Activated T-cell treated with anti-CD3 and anti-CD28 coated beads, Interleukin-2, amount 50 U/mL, for 72 hours (primary cell): ENCODE results near the gene MAEL. TPM values are rescaled to one million over a fixed set of nuclear protein-coding genes. Genes with fewer than 3 reads are reported as not detected.

Source experiments
- ATAC-seq, 2 donors: fragments of 150-1000 bp; cut with Tn5 transposase; replicated peaks in 1 of 2; 2 replicates each; pipeline ENCODE4 v1.10.0; 2021; ENCODE audit warnings: moderate library complexity in 2 of 2, mild to moderate bottlenecking in 1 of 2
- DNase-seq, 2 donors: peaks; one replicate each; pipeline ENCODE4 v3.0.0; 2021 to 2022; ENCODE audit warnings: mixed read lengths in 1 of 2
- H3K27ac Mint-ChIP-seq: one replicate; pipeline ENCODE4 v1.8.0; 2022; ENCODE audit warnings: mild to moderate bottlenecking, moderate library complexity, mixed read lengths
- H3K27me3 Mint-ChIP-seq: one replicate; pipeline ENCODE4 v1.8.0; 2022; ENCODE audit warnings: low read depth, mixed read lengths
- H3K36me3 Mint-ChIP-seq, 2 donors: one replicate each; pipeline ENCODE4 v1.8.0; 2022; ENCODE audit warnings: mixed read lengths in 2 of 2, mild to moderate bottlenecking in 1 of 2; ENCODE audit not compliant: insufficient read depth in 2 of 2
- H3K4me1 Mint-ChIP-seq: one replicate; pipeline ENCODE4 v1.8.0; 2022; ENCODE audit warnings: low read depth, mixed read lengths
- H3K4me3 Mint-ChIP-seq, 2 donors: one replicate each; pipeline ENCODE4 v1.8.0; 2022; ENCODE audit warnings: mild to moderate bottlenecking in 2 of 2, mixed read lengths in 2 of 2, moderate library complexity in 2 of 2
- H3K9me3 Mint-ChIP-seq, 2 donors: one replicate each; pipeline ENCODE4 v1.8.0; 2022; ENCODE audit warnings: mixed read lengths in 2 of 2
- total RNA-seq, 2 donors: library from RNA; stranded (reverse); gene quantifications; one replicate each; pipeline ENCODE4 v1.2.3, GENCODE V29; 2022

MAEL gene
- total RNA-seq, 2 donors from 2014 or later: 0.60 TPM; not detected in 1

DNA sequence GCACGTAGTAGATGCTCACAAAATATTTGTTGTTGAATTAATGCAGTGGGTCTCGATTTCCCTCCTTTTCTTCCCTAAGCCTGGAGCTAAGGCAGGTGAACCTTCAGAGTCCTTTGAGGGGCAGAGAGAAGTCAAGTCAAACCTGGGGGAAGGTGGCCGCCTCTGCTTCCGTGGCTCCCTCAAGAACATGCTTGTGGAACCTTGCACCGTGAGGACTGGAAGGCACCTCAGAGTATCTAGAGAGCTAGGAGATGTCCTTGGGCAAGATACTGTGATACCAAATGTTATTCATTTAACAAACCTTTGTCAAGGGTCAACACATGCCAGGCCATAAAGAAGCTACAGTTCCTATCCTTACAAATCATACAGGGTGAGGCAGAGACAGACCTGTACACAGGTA, 62.8 kb downstream of the MAEL start:
- no peak overlapping the region for H3K27ac Mint-ChIP-seq
- ATAC-seq: no peak
- H3K4me3 Mint-ChIP-seq: no peak overlapping the region
- no peaks in the 10 kb centered on the region for H3K9me3 Mint-ChIP-seq
- no peaks in the 10 kb centered on the region for H3K36me3 Mint-ChIP-seq
- H3K27me3 Mint-ChIP-seq: no peaks in the 10 kb centered on the region
- H3K4me1 Mint-ChIP-seq: no peaks in the 10 kb centered on the region
- no peak for DNase-seq

DNA sequence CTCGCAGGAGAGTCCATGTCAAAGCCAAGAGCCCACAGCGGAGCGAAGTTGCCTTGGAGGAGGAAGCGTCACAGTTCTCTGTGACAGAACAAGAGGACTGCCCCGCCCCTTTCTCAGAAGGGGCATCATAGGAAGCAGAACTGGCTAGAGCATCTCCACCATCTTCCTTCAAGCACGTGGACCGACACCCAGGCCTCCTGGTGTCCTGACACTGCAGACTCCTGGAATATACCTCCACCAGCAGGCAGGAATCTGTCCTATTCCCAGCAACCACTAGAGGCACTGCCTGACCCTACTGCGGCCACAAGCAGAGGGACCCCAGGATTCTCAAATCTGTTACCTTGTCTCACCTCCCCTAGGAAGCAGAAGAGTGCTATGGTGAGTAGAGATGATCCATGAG, 63.3 kb downstream of the MAEL start:
- DNase-seq (no peak), ATAC-seq (no peak)
- H3K27me3 Mint-ChIP-seq: no peaks in the 10 kb centered on the region
- H3K4me3 Mint-ChIP-seq: no peak overlapping the region
- H3K4me1 Mint-ChIP-seq: no peaks in the 10 kb centered on the region
- H3K27ac Mint-ChIP-seq: no peak overlapping the region
- H3K36me3 Mint-ChIP-seq: no peaks in the 10 kb centered on the region
- no peaks in the 10 kb centered on the region for H3K9me3 Mint-ChIP-seq

DNA sequence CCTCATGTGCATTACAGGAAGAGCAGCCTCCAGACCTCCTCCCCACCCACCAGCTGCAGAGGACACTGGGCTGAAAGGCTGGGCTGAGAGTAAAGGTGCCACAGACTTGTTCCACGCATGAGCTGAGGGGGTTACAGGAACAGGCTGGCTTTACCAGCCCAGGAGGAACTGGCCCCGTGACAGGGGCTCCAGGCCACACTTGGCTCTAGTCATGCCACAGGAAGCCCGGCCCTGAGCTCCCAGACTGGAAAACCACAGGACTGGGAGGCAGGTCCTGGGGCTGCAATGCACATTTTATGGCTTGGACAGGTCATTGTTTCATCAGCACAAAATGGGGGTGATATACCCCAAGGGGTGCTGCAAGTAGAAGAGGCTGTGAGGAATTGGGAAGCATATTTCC, 65.5 kb downstream of the MAEL start:
- no peak for ATAC-seq
- Mint-ChIP-seq H3K4me1 (peaks cover 10% of the 10 kb centered on the region), H3K27ac (no peak overlapping the region), H3K4me3 (no peak overlapping the region), H3K27me3 (no peaks in the 10 kb centered on the region), H3K9me3 (no peaks in the 10 kb centered on the region), H3K36me3 (no peaks in the 10 kb centered on the region)
- no peak for DNase-seq

DNA sequence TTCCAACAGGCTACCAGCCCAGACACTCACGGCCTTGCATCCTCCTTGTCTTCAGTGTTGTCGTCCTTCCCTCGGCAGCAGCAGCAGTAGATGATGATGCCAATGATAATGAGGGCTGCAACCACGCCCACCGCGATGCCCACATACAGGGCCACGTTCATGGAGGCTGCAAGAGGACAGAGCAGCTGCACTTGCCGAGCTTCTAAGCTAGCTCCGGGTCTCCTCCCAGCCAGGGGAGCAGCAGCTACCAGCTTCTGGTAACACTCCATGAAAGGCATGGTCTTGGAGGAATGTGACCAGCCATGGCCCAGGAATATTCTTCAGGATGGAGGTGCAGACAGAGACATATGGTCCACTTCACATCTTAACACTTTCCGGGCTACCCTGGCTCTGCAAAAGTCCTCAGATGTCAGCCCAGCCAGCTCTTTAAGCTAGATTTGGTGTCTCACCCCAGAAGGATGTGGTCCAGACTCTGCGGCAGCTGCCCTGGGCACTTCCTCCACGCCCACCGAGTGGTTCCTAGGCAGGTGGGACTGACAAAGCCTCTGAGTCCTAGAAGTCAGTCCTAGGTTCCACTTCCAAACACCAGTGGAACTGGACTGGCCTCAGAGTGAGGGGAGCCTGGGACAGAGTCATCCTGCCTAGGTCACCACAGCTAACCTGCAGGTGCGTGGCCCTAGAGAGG, 66.0 kb downstream of the MAEL start:
- no peaks in the 10 kb centered on the region for H3K9me3 Mint-ChIP-seq

DNA sequence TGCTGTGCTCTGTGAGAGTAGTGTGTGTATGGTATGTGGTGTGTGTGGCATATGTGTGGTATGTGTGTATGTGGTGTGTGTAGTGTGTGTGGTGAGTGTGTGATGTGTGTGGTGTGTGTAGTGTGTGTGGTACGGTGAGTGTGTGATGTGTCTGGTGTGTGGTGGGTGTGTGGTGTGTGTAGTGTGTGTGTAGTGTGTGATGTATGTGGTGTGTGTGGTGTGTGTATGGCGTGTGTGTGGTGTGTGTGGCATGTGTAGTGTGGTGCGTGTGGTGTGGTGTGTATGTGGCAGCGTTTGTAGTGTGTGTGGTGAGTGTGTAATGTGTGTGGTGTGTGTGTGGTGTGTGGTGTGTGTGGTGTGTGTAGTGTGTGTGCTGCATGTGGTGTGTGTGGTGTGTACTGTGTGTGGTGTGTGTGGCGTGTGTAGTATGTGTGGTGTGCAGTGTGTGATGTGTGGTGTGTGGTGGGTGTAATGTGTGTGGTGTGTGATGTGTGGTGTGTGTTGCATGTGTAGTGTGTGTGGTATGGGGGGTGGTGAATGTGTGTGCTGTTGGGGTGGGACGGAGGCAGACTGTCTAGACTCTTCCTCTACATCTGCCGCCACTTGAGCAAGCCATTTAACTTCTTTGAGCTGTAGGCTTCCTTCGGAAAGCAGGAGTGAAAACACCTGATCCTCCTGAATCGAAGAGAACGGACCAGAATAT, 67.6 kb downstream of the MAEL start:
- H3K4me3 Mint-ChIP-seq: no peak overlapping the region
- DNase-seq: no peak
- no peaks in the 10 kb centered on the region for H3K9me3 Mint-ChIP-seq
- H3K36me3 Mint-ChIP-seq: no peaks in the 10 kb centered on the region
- peak in 1 of 2 donors; percentile 30 for ATAC-seq
- H3K27me3 Mint-ChIP-seq: no peaks in the 10 kb centered on the region
- H3K27ac Mint-ChIP-seq: no peak overlapping the region
- H3K4me1 Mint-ChIP-seq: peaks cover 12% of the 10 kb centered on the region

More for the DNA sequence above, 66.0 kb downstream of the MAEL start:
- no peak overlapping the region for H3K4me3 Mint-ChIP-seq
- DNase-seq: no peak
- H3K4me1 Mint-ChIP-seq: peaks cover 12% of the 10 kb centered on the region
- ATAC-seq: no peak
- H3K36me3 Mint-ChIP-seq: no peaks in the 10 kb centered on the region
- no peaks in the 10 kb centered on the region for H3K27me3 Mint-ChIP-seq
- H3K27ac Mint-ChIP-seq: no peak overlapping the region

DNA sequence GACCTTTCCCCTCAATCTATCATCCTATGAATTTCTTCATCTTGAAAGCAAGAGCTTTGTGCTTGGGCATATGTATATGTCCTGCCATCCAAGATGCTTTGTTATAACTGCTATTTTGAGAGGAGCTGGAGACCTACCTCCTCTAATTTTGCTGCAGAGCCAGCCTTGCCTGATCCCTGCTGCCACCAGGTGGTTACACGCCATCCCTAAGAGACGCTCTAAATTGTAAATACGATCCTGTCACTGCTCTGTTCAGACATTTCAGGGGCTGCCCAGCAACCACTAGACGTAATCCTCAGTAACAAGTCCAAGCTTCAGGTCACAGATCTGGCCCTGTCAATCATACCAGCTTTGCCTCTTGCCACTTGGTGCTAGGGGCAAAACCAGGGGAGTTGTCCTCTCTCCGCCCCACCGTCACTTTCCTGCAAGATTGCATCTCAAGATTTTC, 68.2 kb downstream of the MAEL start:
- Mint-ChIP-seq H3K4me3 (no peak overlapping the region), H3K27me3 (no peaks in the 10 kb centered on the region), H3K36me3 (no peaks in the 10 kb centered on the region), H3K9me3 (no peaks in the 10 kb centered on the region), H3K27ac (no peak overlapping the region), H3K4me1 (peaks cover 12% of the 10 kb centered on the region)
- ATAC-seq (peak; percentile 64 to 69), DNase-seq (peak; percentile 44 to 47)

DNA sequence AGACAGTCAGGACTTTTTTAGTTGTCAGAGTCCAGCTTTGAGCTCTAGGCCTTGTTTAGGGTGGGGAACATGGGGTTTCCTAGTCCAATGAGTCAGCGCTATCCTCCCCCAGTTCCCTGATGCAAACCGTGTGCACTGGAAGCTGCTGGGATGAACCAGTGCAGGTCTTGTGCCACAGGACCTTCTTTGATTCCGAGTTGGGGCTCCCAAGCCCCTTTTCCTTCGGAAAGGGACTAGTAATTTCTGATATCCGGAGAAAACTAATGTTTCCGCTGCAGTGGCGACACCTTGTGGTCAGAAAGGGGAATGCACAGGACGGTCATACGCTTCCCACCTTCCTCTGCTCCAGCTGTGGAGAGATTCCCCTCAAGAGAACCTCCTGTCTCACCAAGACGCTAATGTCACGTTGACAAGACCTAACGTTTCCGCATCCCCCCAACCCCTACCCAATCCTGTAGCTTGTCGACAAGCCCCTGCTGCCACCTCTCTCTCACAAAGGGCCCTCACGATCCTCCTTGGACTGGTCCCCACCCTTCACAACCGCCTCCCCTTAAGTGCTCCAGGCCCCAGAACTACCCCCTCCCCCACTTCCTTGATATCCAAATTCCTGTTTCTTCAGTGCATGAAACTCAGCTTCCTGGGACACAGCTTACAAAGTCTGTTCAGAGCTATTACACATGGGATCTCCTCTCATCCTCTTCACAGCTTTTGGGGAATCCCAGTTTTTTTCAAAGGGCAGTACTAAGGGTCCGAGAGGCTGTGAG, 70.1 kb downstream of the MAEL start:
- Mint-ChIP-seq H3K9me3 (no peaks in the 10 kb centered on the region), H3K27ac (no peak overlapping the region), H3K4me1 (peaks cover 12% of the 10 kb centered on the region), H3K36me3 (no peaks in the 10 kb centered on the region), H3K4me3 (peak overlapping the region in 1 of 2 donors; percentile 49), H3K27me3 (no peaks in the 10 kb centered on the region)
- ATAC-seq: peak; percentile 59 to 63
- DNase-seq: peak; percentile 72 to 76

DNA sequence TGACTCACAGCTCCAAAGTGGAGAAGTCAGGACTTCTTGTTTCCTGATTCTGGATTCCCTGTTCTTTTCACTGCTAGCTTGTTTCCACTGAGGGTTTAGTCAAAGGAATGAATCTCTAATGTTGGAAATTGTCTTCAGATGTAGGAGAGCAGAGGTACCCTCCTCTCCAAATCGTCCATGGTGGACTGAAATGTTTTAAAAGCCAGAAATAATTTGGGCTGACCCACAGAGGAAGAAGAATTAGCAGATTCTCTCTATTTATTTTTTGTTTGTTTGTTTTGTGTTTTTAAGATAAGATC, 70.7 kb downstream of the MAEL start:
- H3K9me3 Mint-ChIP-seq: no peaks in the 10 kb centered on the region
- no peaks in the 10 kb centered on the region for H3K27me3 Mint-ChIP-seq
- no peak overlapping the region for H3K27ac Mint-ChIP-seq
- no peaks in the 10 kb centered on the region for H3K36me3 Mint-ChIP-seq
- peaks cover 12% of the 10 kb centered on the region for H3K4me1 Mint-ChIP-seq
- no peak overlapping the region for H3K4me3 Mint-ChIP-seq
- ATAC-seq: no peak
- DNase-seq: no peak

DNA sequence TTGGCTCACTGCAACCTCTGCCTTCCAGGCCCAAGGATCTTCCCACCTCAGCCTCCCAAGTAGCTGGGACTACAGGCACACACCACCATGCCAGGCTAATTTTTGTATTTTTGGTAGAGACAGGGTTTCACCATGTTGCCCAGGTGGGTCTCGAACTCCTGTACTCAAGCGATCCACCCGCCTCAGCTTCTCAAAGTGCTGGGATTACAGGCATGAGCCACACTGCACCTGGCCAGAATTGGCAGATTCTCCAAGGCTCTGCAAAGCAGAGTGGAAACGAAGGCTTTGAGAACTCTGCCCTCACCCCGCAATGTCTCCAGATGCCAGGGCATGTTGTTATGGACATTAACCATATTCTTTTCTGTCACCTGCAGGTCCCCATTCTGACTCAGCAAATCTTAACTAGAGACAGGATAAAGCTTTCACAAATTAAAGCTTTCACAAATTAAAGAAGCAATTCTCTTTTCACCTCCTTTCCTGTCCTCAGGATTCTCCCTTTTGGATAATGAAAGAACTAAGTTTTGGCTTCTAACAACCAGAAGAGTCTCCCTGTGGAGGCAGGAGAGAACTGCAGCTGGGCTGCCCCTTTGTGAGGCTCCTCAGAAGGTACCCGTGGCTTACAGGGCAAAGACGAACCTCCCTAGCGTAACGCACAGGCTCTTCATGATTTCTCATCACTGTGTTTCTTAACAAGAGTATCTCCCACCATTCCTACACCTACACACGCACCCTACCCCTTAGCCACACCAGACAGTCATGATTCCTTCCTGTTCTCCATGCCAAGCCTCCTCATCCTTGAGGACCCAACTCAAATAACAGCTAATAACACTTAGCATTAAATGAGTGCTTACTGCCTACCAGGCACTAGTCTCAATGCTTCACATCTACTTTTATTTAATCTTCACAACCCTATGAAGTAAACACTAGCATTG, 71.3 kb downstream of the MAEL start:
- H3K4me3 Mint-ChIP-seq: no peak overlapping the region
- H3K4me1 Mint-ChIP-seq: peaks cover 12% of the 10 kb centered on the region
- H3K27ac Mint-ChIP-seq: no peak overlapping the region
- H3K36me3 Mint-ChIP-seq: no peaks in the 10 kb centered on the region
- no peaks in the 10 kb centered on the region for H3K27me3 Mint-ChIP-seq
- no peak for ATAC-seq
- no peaks in the 10 kb centered on the region for H3K9me3 Mint-ChIP-seq
- no peak for DNase-seq

DNA sequence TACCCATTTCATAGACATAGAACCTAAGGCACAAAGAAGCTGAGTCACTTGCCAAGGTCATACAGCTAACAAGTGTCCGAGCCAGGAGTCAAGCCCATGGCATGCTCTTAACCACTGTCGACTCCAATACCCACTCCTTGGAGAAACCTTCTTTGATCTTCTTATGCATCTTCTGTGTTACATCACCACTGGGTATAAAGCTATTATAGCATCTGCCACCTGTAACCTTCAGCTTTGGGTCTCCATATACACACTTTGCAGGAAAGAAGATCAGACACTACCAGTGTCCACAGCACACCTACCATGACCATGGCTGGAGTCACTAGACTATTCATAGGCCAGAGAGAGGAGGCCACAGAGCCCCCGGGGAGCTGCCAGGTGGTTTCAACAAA, 72.0 kb downstream of the MAEL start:
- DNase-seq: no peak
- H3K4me1 Mint-ChIP-seq: peaks cover 12% of the 10 kb centered on the region
- no peaks in the 10 kb centered on the region for H3K27me3 Mint-ChIP-seq
- H3K4me3 Mint-ChIP-seq: no peak overlapping the region
- ATAC-seq: no peak
- no peak overlapping the region for H3K27ac Mint-ChIP-seq
- H3K9me3 Mint-ChIP-seq: no peaks in the 10 kb centered on the region
- no peaks in the 10 kb centered on the region for H3K36me3 Mint-ChIP-seq

DNA sequence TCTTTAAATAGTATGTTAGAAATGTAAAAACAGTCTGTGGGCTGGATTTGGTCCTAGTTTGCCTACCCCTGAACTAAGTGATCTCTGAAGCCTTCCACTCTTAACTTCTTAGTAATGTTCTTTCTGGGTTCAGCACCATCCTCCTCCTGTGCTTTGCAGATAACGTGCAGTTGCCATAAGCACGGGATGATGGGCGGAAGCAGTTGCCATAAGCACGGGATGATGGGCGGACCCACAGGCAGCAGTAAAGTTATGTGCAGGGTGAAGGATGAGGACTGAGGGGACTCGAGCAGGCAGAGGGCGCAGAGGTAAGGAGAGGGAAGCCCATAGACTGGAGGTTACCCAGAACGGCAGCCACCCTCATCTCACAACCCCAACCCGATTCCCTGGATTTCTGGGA, 75.5 kb downstream of the MAEL start:
- no peaks in the 10 kb centered on the region for H3K27me3 Mint-ChIP-seq
- ATAC-seq (no peak), DNase-seq (no peak)
- no peak overlapping the region for H3K4me3 Mint-ChIP-seq
- H3K9me3 Mint-ChIP-seq: no peaks in the 10 kb centered on the region
- H3K27ac Mint-ChIP-seq: no peak overlapping the region
- H3K4me1 Mint-ChIP-seq: peaks cover 1% of the 10 kb centered on the region
- no peaks in the 10 kb centered on the region for H3K36me3 Mint-ChIP-seq

DNA sequence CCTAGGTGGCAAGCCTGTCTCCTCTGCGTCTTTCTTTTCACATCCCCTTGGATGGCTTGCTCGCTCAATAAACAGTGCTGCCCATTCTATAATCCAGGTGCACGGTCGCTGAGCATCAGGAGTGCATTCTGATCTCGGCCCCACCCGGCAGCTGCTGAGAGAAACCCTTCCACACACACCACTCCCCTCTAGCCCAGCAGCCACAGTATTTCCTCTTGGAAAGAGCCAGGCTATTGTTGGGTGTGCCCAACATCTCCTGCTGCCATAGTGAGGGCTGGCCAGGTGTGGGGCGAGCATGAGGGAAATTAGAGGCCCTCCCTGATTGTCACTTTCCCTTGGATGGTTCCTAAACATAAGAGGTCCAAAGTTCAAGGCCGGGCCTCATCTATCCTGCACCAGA, 76.4 kb downstream of the MAEL start:
- no peak for DNase-seq
- no peaks in the 10 kb centered on the region for H3K4me1 Mint-ChIP-seq
- H3K4me3 Mint-ChIP-seq: no peak overlapping the region
- H3K27me3 Mint-ChIP-seq: no peaks in the 10 kb centered on the region
- H3K36me3 Mint-ChIP-seq: no peaks in the 10 kb centered on the region
- no peak for ATAC-seq
- no peaks in the 10 kb centered on the region for H3K9me3 Mint-ChIP-seq
- no peak overlapping the region for H3K27ac Mint-ChIP-seq
